HFF-Myc (cell line): Measurements from ENCODE around the gene NFKBIE.

Source experiments
- DNase-seq: peaks from one replicate; pipeline ENCODE4 v3.0.0-alpha.2; 2011; ENCODE audit warnings: low read depth; ENCODE audit errors: extremely low read depth
- H3K4me3 ChIP-seq: replicated peaks from 2 replicates; pipeline ENCODE4 v1.5.1; 2011; ENCODE audit warnings: low read depth, mild to moderate bottlenecking, control low read depth, low read length
- CTCF ChIP-seq: IDR thresholded peaks from 2 replicates; pipeline ENCODE4 v1.5.1; 2012; ENCODE audit warnings: mild to moderate bottlenecking, low read depth, low read length, control low read depth; ENCODE audit errors: missing control alignments

The NFKBIE gene

GRCh38 chr6:44262467-44263353 lies 2.6 kb downstream of the NFKBIE start:
- no peak for TF ChIP-seq CTCF
- DNase-seq: no peak
- peak overlapping the region; percentile 77 for H3K4me3 ChIP-seq

- no peak for TF ChIP-seq CTCF
- no peak for DNase-seq
- no peak overlapping the region for H3K4me3 ChIP-seq
These were observed 3.8 kb downstream of the NFKBIE start for GRCh38 chr6:44261581-44261980.

GRCh38 chr6:44260451-44261297 lies 4.7 kb downstream of the NFKBIE start:
- TF ChIP-seq CTCF: no peak
- no peak overlapping the region for H3K4me3 ChIP-seq
- DNase-seq: no peak

- no peak for DNase-seq
- no peak for TF ChIP-seq CTCF
These were observed 5.3 kb downstream of the NFKBIE start for GRCh38 chr6:44260011-44260410.

GRCh38 chr6:44258921-44259320 lies 6.4 kb downstream of the NFKBIE start:
- DNase-seq: no peak
- H3K4me3 ChIP-seq: no peak overlapping the region
- TF ChIP-seq CTCF: no peak

More at GRCh38 chr6:44260011-44260410, 5.3 kb downstream of the NFKBIE start:
- H3K4me3 ChIP-seq: no peak overlapping the region

GRCh38 chr6:44258325-44258863 lies 7.0 kb downstream of the NFKBIE start:
- no peak for TF ChIP-seq CTCF
- no peak overlapping the region for H3K4me3 ChIP-seq
- DNase-seq: no peak
